GM19372 (cell line): ENCODE data around the gene ZNF432.
"Not testable (repeated sequence)": the region's sequence is repeated elsewhere in the genome, so short reads cannot be mapped to it uniquely, and the experiment has no call there.

Experiments
- ATAC-seq: cut with Tn5 transposase; IDR thresholded peaks from one replicate; pipeline ENCODE4 v1.9.1; 2021; ENCODE audit warnings: mild to moderate bottlenecking, low read depth, moderate library complexity; ENCODE audit not compliant: unreplicated experiment

Gene ZNF432

DNA sequence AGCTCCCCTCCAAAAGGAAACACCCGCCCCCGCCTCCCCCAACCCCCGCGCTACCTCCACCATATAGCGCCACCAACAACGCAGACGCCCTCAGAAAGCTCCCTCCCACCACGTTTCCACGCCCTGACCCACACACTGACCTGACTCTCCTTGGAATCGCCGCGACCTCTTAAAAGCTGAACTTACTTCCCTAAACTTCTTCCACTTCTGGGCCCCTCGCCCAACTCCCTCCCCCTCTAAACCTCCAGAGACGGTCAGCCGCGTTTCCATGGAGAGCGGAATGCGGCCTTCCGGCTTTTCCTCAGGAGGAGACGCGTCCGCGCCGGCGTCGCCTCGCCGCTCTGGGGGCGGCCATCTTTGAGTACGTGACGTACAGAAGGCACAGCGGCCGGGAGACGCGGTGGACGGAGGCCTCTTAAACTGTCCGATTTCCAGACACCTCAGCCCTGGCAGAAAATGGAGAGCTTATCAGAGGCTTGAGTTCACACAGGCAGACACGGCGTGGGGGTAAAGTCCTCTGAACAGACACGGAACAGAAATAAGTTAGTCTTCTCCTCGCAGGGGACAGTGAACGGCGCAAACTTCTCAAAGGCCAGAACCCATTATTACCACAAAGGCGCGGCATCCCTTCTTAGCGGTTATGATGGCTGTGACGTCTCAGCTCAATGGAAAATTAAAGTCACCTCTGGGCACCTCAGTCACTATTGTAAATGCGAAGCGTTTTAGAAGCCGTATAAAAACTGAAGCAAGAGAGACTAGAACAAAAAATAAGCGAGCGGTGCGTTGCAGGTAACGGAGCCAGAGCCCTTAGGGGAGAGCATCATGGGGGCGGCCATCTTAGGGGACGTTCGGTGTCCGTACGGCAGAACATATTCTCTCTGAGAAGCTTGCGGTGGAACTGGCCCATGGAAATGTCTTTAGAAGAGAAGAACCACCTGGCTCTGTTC, at the start of gene ZNF432:
Gene ZNF432 (minus strand): TSS at position 284 of the 947 bp plus-strand sequence. CDS start 1,970 bp downstream, outside the sequence.
- ATAC-seq: peak; percentile 88

DNA sequence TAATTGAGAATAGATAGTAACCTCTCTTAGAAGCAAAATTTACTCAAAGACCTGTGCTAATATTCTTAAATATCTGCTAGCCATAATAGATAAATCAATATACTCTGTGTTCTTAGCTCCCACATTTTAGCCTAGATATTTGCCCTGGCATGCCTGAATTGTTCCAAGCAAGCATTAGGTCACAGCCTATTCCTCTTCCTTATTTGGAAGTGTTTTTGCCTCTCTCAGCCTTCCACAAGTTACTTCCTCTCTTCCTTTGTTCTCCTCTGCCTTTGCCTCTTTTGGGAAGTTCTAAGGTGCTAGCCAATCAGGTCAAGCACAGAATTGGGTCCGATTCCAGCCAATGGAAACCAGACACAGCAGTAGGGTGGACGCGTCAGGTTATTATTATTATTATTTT, 47.8 kb upstream of the ZNF432 start:
- not testable (repeated sequence) for ATAC-seq

DNA sequence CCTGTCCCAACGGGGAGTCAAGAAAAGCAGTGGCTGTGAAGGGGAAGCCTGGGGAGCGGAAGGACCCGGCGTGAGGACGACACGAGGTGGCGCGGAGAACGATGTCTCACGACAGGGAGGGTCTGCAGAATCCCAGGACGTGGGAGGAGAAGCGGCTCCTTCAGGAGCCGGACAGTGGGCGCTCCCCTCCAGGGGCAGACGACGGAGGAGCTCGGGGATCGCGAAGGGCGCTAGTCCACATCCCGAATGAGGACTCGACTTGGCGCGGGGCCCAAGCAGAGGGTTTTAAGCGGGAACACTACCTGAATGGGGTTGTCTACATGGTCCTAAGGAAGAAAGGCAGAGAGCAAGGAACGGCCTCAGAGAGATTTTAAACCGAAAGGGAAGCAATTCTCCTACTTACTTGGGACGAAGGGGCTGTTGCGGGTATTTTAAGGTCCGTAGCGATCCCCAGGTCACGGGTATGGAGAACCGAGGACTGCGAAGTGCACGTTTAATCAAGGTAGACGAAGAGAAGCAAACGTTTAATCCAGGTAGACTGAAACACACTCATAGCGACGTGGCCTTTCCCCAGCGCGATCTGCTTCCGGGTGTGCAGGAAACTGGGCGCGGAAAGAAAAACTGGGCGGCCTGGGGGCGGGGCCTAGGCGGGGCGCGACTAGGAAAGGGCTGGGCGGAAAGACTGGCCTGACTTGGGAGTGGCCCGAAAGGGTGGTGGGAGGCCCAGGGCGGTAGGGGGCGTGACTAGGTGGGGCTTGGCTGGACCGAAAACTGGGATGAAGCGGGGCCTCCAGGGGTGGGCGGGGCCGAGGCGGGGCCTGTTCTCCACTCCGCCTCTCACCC, 46.8 kb upstream of the ZNF432 start, which contains the start of gene ZNF841:
Gene ZNF841 (minus strand): TSS at position 594 of the 843 bp plus-strand sequence. CDS start 10,964 bp downstream, outside the sequence.
- ATAC-seq: no peak

DNA sequence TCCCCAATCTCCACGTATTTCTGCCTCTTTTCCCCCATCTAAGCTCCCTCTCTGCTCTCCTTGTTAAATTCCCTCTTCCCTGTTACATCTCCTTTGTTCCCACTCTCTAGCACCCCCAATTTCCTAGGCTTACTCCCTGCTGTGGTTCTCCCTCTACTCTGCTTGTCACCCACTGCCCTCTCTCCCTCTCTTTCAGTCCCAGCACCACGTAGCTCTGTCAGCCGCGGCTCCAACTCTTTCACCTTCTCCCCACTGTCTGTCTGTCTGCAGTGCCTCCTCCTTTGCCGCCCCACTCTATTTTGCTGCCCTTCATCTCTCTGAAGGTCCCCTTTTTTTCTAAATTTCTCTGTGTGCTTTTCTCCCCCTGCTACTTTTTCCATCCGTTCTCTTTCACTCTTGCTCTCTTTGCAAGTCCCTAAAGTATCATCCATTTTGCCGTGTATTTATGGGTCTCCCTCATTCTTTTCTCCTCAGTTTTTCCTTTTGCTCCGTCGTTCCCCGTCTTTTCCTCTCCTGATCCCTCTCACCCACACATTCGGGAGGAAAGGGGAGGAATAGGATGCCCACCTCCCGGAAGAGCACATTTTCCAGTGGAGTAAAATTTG, 46.0 kb upstream of the ZNF432 start:
- ATAC-seq: no peak

DNA sequence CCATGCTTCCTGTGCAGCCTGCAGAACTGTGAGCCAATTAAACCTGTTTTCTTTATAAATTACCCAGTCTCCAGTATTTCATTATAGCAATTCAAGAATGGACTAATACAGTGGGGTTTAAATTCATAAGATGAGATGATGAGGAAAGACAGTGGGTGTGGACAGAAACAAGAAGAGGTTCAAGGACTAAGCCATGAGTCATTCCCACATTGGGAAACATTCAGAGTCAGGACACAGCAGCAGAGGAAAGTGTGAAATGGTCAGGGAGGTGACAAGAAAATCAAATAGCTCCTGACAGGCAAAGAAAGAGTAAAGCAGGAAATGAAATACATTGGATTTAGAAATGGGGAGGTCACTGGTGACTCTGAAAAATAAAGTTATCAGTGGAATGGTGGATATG, 37.8 kb upstream of the ZNF432 start:
- ATAC-seq: no peak

DNA sequence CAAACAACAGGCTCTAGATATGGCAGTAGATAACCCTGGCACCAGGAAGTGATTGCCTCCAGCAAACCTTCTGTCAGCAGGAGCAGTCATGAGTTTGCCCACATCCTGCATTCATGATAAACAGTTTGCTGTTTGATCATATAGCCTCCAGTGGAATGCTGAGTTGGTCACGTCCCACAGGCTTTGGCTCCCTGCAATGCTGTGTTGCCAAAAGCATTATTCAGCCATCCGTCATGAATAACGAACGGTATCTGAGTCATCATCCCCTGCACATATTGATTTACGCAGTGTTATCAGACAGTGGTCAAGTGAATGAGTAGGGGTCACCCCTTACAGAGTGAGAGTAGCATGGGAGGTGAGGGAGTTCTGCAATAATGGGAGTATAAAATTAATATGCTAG, 21.9 kb upstream of the ZNF432 start:
- no peak for ATAC-seq

DNA sequence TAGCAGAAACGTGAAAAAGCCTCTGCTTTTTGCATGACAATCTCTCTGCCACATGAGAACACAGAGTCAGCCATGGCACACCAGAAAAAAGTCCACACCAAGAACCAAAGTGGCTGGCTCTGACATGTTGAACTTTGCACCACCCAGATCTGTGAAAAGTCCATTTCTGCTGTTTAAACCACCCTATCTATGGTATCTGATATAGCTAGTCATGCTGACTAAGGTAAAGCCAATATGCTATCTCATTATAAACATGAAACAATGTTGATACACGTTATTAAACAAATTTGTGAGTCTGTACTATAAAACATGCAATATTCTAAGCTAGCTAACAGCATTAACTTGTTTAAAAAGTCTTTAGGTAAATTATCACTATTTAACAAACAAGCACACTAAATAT, 21.0 kb upstream of the ZNF432 start:
- ATAC-seq: no peak

DNA sequence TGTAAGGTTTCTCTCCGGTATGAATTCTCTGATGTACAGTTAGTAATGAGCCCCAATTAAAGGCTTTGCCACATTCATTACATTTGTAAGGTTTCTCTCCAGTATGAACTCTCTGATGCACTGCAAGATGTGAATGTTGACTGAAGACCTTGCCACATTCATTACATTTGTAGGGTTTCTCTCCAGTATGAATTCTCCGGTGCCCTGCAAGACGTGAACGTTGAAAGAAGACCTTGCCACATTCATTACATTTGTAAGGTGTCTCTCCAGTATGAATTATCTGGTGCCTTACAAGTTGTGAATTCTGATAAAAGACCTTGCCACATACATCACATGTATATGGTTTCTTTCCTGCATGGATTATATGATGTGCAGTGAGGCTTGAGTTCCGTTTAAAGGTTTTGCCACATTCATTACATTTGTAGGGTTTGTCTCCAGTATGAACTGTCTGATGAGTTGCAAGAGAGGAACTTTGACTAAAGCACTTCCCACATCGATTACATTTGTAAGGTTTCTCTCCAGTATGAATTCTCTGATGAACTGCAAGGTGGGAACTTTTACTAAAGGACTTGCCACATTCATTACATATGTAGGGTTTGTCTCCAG, 17.7 kb upstream of the ZNF432 start:
- no peak for ATAC-seq

DNA sequence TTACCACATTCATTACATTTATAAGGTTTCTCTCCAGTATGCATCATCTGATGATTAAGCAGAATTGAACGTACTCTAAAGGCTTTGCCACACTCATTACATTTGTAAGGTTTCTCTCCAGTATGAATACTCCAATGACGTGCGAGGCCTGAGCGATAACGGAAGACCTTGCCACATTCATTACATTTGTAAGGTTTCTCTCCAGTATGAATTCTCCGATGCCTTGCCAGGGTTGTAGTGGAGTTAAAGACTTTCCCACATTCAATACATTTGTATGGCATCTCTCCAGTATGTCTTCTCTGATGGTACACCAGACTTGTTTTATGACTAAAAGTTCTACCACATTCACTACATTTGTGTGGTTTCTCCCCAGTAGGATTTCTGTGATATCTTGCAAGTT, 16.8 kb upstream of the ZNF432 start:
- no peak for ATAC-seq

DNA sequence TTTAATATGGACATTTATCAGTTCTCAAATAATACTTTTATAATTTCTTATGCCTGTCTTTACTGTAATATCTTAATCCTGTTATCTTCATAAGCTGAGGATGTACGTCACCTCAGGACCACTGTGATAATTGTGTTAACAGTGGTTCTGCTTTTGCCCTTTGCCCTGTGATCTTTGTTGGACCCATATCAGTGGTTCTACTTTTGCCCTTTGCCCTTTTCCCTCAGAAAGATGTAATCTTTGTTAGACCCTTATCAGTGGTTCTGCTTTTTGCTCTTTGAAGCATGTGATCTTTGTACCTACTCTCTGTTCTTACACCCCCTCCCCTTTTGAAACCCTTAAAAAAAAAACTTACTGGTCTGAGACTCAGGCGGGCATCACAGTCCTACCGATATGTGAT, 7.8 kb upstream of the ZNF432 start:
- ATAC-seq: not testable (repeated sequence)

DNA sequence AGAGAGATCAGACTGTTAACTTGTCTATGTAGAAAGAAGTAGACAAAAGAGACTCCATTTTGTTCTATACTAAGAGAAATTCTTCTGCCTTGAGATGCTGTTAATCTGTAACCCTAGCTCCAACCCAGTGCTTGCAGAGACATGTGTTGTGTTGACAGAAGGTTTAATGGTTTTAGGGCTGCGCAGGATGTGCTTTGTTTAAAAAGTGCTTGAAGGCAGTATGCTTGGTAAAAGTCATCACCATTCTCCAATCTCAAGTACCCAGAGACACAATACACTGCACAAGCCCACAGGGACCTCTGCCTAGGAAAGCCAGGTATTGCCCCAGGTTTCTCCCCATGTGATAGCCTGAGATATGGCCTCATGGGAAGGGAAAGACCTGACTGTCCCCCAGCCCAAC, 3.1 kb upstream of the ZNF432 start:
- ATAC-seq: not testable (repeated sequence)

DNA sequence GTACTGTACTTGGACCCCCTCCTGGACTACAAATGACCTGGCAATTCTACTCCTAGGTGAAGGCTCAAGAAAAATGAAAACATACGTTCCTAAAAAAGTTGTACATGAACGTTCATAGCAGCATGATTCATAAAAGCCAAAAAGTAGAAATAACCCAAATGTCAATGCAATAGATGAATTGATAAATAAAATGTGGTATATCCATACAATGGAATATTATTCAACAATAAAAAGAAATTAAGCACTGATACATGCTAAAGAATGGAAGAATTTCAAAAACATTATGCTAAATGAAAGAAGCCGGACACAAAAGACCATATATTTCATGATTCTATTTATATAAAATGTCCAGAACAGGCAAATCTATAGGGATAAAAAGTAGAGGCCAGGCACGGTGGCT, 9.5 kb downstream of the ZNF432 start:
- no peak for ATAC-seq

DNA sequence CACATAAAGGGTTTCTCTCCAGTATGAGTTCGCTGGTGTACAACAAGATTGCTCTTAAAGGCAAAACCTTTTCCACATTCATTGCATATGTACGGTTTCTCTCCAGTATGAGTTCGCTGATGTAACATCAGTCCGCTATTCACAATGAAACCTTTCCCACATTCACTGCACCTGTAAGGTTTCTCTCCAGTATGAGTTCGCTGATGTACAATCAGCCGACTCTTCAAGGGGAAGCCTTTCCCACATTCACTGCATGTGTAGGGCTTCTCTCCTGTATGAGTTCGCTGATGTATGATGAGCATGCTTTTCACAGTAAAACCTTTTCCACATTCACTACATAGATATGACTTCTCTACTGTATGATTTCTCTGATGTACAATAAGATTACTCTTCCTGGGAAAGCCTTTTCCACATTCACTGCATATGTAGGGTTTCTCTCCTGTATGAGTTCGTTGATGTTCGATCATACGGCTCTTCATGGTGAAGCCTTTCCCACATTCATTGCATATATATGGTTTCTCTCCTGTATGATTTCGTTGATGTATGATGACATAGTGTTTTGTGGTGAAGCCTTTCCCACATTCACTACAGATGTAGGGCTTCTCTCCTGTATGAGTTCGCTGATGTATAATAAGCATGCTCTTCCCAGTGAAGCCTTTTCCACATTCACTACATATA, 14.4 kb downstream of the ZNF432 start:
- no peak for ATAC-seq

DNA sequence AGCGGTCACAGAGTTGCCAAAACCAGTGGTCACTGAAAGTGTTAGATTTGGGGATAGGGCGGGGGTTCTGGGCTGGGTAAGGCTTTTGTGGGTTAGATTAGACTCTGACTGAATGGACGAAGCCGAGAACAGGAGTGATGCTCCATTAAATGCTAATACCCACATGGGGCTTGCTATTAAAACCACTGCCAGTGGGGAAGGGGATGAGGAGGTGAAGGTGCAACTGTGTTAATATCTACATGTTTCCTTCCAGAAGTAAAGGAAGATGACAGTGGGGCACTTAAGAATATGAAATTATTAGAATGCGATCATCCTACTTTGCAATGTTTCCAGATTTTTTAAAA, 19.9 kb downstream of the ZNF432 start:
- ATAC-seq: peak; percentile 16

DNA sequence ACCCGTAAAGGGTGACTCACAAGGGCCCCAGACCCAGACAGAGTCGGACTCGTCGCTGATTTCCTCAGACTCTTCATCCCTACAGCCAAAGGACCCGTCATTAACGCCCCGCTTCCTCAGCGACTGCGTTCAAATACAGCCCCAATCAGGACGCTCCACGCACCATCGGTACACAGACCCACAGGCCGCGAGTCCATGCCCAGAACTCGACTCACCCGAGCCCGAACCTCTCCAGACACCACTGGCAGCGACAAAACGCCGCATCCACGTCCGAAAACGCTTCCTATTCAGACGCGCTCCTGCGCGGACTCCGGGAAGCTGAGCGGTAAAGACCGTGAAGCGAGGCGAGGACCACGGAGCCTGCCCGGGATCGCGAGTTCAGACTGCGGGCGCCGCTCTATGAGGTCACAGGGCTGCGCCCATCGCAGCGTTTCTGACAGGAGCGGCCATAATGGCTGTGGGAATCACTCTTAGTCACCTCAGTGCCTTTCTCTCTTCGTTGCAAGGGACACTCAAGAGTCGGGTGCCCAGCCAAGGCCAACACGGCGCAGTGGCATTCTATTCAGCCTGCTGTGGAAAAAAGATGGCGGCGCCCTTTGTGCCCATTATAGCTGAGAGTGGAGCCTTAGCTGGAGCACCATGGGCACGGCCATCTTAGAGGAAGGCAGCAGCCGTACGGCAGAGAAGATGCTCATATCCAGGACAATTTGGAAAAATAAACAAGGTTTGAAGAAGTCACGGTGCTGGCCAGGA, 20.4 kb downstream of the ZNF432 start, which contains the start of gene ZNF614:
Gene ZNF614 (minus strand): TSS at position 353 of the 753 bp plus-strand sequence. CDS start 2,634 bp downstream, outside the sequence.
- peak; percentile 88 for ATAC-seq

DNA sequence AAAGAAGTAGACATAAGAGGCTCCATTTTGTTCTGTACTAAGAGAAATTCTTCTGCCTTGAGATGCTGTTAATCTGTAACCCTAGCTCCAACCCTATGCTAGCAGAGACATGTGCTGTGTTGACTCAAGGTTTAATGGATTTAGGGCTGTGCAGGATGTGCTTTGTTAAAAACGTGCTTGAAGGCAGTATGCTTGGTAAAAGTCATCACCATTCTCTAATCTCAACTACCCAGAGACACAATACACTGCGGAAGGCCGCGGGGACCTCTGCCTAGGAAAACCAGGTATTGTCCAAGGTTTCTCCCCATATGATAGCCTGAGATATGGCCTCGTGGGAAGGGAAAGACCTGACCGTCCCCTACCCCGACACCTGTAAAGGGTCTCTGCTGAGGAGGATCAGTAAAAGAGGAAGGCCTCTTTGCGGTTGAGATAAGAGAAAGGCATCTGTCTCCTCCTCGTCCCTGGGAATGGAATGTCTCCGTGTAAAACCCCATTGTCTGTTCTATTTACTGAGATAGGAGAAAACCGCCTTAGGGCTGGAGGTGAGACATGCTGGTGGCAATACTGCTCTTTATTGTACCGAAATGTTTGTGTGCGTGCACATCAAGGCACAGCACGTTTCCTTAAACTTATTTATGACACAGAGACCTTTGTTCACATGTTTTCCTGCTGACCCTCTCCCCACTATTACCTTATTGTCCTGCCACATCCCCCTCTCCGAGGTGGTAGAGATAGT, 22.2 kb downstream of the ZNF432 start:
- not testable (repeated sequence) for ATAC-seq

DNA sequence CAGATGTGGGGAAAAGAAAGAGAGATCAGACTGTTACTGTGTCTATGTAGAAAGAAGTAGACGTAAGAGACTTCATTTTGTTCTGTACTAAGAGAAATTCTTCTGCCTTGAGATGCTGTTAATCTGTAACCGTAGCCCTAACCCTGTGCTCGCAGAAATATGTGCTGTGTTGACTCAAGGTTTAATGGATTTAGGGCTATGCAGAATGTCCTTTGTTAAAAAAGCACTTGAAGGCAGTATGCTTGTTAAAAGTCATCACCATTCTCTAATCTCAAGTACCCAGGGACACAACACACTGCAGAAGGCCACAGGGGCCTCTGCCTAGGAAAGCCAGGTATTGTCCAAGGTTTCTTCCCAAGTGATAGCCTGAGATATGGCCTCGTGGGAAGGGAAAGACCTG, 24.2 kb downstream of the ZNF432 start:
- not testable (repeated sequence) for ATAC-seq

DNA sequence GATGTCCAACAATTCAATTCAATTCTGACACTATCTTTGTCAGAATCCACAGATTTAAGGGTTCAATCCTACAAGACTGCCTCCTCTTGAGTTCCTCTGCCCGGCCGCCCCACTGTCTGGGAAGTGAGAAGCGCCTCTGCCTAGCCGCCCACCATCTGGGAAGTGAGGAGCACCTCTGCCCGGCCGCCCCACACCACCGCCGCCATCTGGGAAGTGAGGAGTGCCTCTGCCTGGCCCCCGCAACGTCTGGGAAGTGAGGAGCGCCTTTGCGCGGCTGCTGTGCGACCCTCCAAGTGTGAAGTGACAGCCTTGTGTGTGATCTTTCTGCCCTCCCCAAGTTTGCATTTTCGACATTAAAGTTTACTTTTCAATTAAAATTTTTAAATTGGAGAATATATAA, 26.4 kb downstream of the ZNF432 start:
- ATAC-seq: no peak
